Amniotic stem cell (primary cell): Measurements from ENCODE around the gene WNT6.

Experiments used
- DNase-seq: peaks from one replicate; lab custom pipeline; 2025; lab: John Stamatoyannopoulos, UW

Gene WNT6

GRCh38 chr2:218859556-218859987, at the start of gene WNT6:
WNT6 (plus strand) TSS chr2:218859805; CDS start chr2:218860038, 233 bp downstream.
- no peak for DNase-seq

GRCh38 chr2:218810256-218810655, 49.3 kb upstream of the WNT6 start:
- DNase-seq, result no peak

- no peak for DNase-seq
Observed at GRCh38 chr2:218811382-218811781, 48.2 kb upstream of the WNT6 start.

- no peak for DNase-seq
Observed at GRCh38 chr2:218812096-218812815, 47.3 kb upstream of the WNT6 start.

GRCh38 chr2:218812861-218813260, 46.7 kb upstream of the WNT6 start:
- no peak for DNase-seq

- no peak for DNase-seq
Observed at GRCh38 chr2:218813771-218814460, 45.7 kb upstream of the WNT6 start.

- no peak for DNase-seq
Observed at GRCh38 chr2:218814540-218815243, 44.9 kb upstream of the WNT6 start.

GRCh38 chr2:218815244-218815637, 44.4 kb upstream of the WNT6 start:
- no peak for DNase-seq

- DNase-seq, result no peak
Observed at GRCh38 chr2:218815649-218816048, 44.0 kb upstream of the WNT6 start.

- DNase-seq, result no peak
Observed at GRCh38 chr2:218816561-218817011, 43.0 kb upstream of the WNT6 start.

GRCh38 chr2:218819093-218819492, 40.5 kb upstream of the WNT6 start:
- no peak for DNase-seq

- DNase-seq, result no peak
Observed at GRCh38 chr2:218820746-218821369, 38.7 kb upstream of the WNT6 start.

GRCh38 chr2:218821605-218822211, 37.9 kb upstream of the WNT6 start:
- DNase-seq, result no peak

- DNase-seq, result no peak
Observed at GRCh38 chr2:218822622-218823021, 37.0 kb upstream of the WNT6 start.

- no peak for DNase-seq
Observed at GRCh38 chr2:218823196-218823855, 36.3 kb upstream of the WNT6 start.

GRCh38 chr2:218824004-218824403, 35.6 kb upstream of the WNT6 start:
- no peak for DNase-seq

GRCh38 chr2:218826791-218827190, 32.8 kb upstream of the WNT6 start:
- DNase-seq, result no peak

- no peak for DNase-seq
Observed at GRCh38 chr2:218827701-218828476, 31.7 kb upstream of the WNT6 start.

GRCh38 chr2:218828477-218828778, 31.2 kb upstream of the WNT6 start:
- no peak for DNase-seq

- no peak for DNase-seq
Observed at GRCh38 chr2:218829868-218830451, 29.6 kb upstream of the WNT6 start.
